Measurements from ENCODE around the gene PPFIA2. TPM values are rescaled to one million over a fixed set of nuclear protein-coding genes. Genes with fewer than 3 reads are reported as not detected.

PPFIA2 gene
- polyA plus RNA-seq, 3 donors = not detected

GRCh38 chr12:81626406-81626805 lies 132.7 kb downstream of the PPFIA2 start:
- H3K4me3 Mint-ChIP-seq = no peak overlapping the region
- intact Hi-C loops (cut with micrococcal nuclease) = no loop called here
- H3K36me3 Mint-ChIP-seq = no peaks in the 10 kb centered on the region
- Histone ChIP-seq H3K4me2 (replicated peaks; ENCODE audit: extremely low read depth, low read length, poor library complexity, severe bottlenecking) (no peak overlapping the region), H3K4me1 (ENCODE audit: control insufficient read depth in 1 of 2, insufficient read depth in 2 of 2, low read length in 2 of 2) (no peaks in the 10 kb centered on the region), H3K4me3 (replicated peaks in 1 of 3; ENCODE audit: low read depth in 2 of 3, low read length in 3 of 3) (no peak overlapping the region), H3K9ac (ENCODE audit: insufficient read depth, low read length, poor library complexity, severe bottlenecking) (no peak overlapping the region), H3K9me3 (replicated peaks in 1 of 2; ENCODE audit: control insufficient read depth in 1 of 2, insufficient read depth in 1 of 2, low read length in 2 of 2) (no peaks in the 10 kb centered on the region), H3K27me3 (ENCODE audit: control insufficient read depth in 2 of 2, insufficient read depth in 2 of 2, low read length in 2 of 2) (no peaks in the 10 kb centered on the region), H3K27ac (ENCODE audit: low read depth in 1 of 2, low read length in 2 of 2) (no peak overlapping the region), H2AFZ (ENCODE audit: insufficient read depth, low read depth, low read length, poor library complexity, severe bottlenecking) (no peak overlapping the region), H3K36me3 (replicated peaks in 1 of 2; ENCODE audit: control insufficient read depth in 1 of 2, insufficient read depth in 2 of 2, low read length in 2 of 2) (no peaks in the 10 kb centered on the region), H4K20me1 (ENCODE audit: insufficient read depth, low read length) (no peaks in the 10 kb centered on the region), H3K79me2 (ENCODE audit: insufficient read depth, low read length) (no peaks in the 10 kb centered on the region)
- no peaks in the 10 kb centered on the region for H3K4me1 Mint-ChIP-seq
- peaks cover 0 to 2% (median 0%) of the 10 kb centered on the region in 3 donors for H3K27me3 Mint-ChIP-seq (ENCODE audit: low read depth in 3 of 3)
- TF ChIP-seq CTCF (IDR thresholded peaks at IDR 0.05) = no peak
- no peak overlapping the region for H3K27ac Mint-ChIP-seq
- no peaks in the 10 kb centered on the region for H3K9me3 Mint-ChIP-seq
- no peak for DNase-seq
- no CpG with 5 or more reads among the region's 1 CpG for WGBS (ENCODE audit: insufficient coverage)

- Histone ChIP-seq H3K4me2 (replicated peaks; ENCODE audit: extremely low read depth, low read length, poor library complexity, severe bottlenecking) (no peak overlapping the region), H3K36me3 (replicated peaks in 1 of 2; ENCODE audit: control insufficient read depth in 1 of 2, insufficient read depth in 2 of 2, low read length in 2 of 2) (no peaks in the 10 kb centered on the region), H2AFZ (ENCODE audit: insufficient read depth, low read depth, low read length, poor library complexity, severe bottlenecking) (no peak overlapping the region), H3K27ac (ENCODE audit: low read depth in 1 of 2, low read length in 2 of 2) (no peak overlapping the region), H3K9ac (ENCODE audit: insufficient read depth, low read length, poor library complexity, severe bottlenecking) (no peak overlapping the region), H3K4me1 (ENCODE audit: control insufficient read depth in 1 of 2, insufficient read depth in 2 of 2, low read length in 2 of 2) (no peaks in the 10 kb centered on the region), H3K79me2 (ENCODE audit: insufficient read depth, low read length) (no peaks in the 10 kb centered on the region), H3K9me3 (replicated peaks in 1 of 2; ENCODE audit: control insufficient read depth in 1 of 2, insufficient read depth in 1 of 2, low read length in 2 of 2) (no peaks in the 10 kb centered on the region), H4K20me1 (ENCODE audit: insufficient read depth, low read length) (no peaks in the 10 kb centered on the region), H3K4me3 (replicated peaks in 1 of 3; ENCODE audit: low read depth in 2 of 3, low read length in 3 of 3) (no peak overlapping the region), H3K27me3 (ENCODE audit: control insufficient read depth in 2 of 2, insufficient read depth in 2 of 2, low read length in 2 of 2) (no peaks in the 10 kb centered on the region)
- DNase-seq = no peak
- intact Hi-C loops (cut with micrococcal nuclease) = no loop called here
- Mint-ChIP-seq H3K27me3 (ENCODE audit: low read depth in 3 of 3) (peaks cover 0 to 3% (median 0%) of the 10 kb centered on the region in 3 donors), H3K4me3 (no peak overlapping the region), H3K4me1 (no peaks in the 10 kb centered on the region), H3K27ac (no peak overlapping the region), H3K36me3 (no peaks in the 10 kb centered on the region), H3K9me3 (peaks cover 0 to 3% (median 0%) of the 10 kb centered on the region in 7 donors)
- WGBS (ENCODE audit: insufficient coverage) = no CpG with 5 or more reads among the region's 2 CpGs
- no peak for TF ChIP-seq CTCF (IDR thresholded peaks at IDR 0.05)
These were observed 141.2 kb downstream of the PPFIA2 start for GRCh38 chr12:81617915-81618314.

All from CD14-positive monocyte (primary cell).